ENCODE measurements around the gene DBNL. TPM values are rescaled to one million over a fixed set of nuclear protein-coding genes. Genes with fewer than 3 reads are reported as not detected.

Gene DBNL
- polyA plus RNA-seq, 3 donors: 58.4 to 77.5 (median 75.2) TPM

DNA sequence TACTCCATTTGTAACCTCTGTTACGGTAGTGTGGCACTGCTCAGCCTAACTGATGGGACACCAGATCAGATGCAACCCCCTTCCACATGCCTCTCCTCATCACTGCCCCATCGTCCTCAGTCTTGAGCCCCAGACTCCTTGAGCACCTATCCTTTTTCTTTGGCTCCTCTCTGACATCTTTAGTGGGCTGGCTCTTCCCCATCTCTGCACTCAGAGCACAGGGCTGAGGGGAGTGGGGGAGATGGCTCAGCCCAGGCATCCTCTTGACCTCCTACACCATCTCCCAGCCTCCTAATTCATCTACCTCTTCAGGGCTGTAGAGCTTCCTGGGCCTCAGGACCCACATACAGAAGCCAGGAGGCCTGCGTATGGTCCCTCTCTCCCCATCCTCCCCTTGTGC, 39.3 kb downstream of the DBNL start:
- no peak for DNase-seq (ENCODE audit: extremely low read depth in 1 of 11, low read depth in 9 of 11, low spot score in 4 of 11)

DNA sequence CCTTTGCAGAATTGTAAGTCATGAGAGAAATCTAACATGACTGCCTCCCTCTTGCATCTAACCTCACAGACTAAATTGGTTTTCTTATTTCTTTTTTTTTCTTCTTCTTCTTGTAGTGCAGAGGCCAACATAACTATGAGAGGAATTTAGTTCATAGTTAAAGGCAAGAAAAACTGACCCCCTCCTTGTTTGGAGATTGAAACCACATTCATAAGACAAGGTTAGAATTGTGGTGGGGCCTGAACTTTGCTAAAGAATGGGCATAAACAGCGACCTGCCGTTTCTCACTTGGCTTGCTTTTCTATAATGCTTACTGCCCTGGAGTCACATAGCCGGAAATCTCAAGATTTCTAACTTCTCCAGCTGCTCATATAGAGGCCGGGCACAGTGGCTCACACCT, 40.2 kb downstream of the DBNL start:
- DNase-seq (ENCODE audit: extremely low read depth in 1 of 11, low read depth in 9 of 11, low spot score in 4 of 11): no peak

DNA sequence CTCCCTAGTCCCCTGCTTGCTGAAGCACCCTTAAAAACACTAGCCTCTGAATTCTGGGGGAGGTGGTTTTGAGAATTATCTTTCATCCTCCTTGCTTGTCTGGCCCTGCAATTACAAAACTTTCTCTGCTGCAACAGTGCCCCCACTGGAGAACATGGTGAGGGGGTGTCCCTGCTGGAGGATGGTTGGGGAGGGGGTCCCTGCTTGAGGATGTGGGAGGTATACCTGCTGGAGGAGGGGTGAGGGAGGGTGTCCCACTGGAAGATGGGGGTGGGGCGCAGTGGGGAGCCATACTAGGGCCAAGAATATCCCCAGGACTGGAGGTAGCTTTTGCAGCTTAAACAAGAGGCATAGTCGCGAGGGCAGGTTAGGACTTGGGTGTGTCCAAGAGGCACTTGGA, 41.0 kb downstream of the DBNL start:
- DNase-seq (ENCODE audit: extremely low read depth in 1 of 11, low read depth in 9 of 11, low spot score in 4 of 11): no peak

DNA sequence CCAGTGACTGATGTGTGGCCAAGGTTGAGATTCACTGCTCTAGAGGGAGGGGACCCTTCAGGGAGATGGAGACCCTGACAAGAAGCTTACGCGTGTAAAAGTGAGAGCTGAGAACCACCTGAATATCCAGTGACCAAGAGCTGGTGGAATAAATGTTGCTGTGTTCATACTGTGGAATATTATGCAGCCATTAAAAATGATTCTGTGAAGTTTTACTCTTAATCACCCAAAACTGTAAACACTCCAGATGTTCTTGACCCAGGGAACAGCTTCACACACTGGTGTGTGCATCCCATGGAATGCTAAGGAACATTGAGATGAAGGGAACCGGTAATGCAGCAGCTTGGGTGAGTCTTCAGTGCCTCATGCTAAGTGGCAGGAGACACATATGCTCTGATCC, 42.1 kb downstream of the DBNL start:
- no peak for DNase-seq (ENCODE audit: extremely low read depth in 1 of 11, low read depth in 9 of 11, low spot score in 4 of 11)

DNA sequence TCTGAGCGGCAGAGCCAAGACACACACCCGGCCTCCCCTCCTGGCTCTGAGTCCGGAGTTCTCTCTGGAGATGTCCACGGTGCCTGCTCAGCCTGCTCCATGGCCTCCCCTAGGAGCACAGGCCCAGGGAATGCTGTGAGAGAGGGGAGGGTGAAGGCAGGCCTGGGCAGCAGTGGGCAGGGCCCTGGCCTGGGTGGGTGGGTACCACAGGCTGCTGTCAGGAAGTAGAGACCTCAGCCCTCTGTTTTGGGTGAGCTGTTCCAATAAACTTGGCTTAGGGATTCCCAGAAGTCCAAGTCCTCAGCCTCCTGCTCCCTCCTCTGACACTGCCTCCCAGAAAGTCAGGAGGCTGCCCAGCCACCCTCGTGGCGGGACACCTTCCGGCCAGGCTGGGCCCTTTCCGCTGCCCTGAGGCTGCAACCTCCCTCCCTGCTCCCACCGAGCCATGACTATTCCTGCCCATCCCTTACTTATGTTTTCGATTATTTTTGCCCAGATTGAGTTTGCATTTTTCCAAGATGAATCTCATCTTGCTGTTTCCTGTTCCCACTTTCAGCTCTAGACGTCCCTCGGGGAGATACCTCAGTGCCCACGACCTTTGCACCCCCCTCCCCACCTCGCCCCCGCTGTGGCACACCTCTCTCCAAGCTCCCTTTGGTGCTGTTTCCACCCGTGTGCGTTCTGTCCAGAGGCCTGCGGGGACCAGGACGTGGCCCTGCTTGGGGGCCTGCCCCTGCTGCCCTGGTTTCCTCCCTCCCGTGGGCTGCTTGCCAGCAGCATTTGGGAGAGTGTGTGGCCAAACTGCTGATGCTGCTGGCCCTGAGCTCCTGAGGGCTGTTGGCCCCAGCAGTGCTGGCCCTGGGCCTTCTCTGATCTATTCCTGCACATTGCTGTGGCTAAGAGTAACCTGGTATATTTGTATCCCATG, 43.7 kb downstream of the DBNL start:
- no peak for DNase-seq (ENCODE audit: extremely low read depth in 1 of 11, low read depth in 9 of 11, low spot score in 4 of 11)

DNA sequence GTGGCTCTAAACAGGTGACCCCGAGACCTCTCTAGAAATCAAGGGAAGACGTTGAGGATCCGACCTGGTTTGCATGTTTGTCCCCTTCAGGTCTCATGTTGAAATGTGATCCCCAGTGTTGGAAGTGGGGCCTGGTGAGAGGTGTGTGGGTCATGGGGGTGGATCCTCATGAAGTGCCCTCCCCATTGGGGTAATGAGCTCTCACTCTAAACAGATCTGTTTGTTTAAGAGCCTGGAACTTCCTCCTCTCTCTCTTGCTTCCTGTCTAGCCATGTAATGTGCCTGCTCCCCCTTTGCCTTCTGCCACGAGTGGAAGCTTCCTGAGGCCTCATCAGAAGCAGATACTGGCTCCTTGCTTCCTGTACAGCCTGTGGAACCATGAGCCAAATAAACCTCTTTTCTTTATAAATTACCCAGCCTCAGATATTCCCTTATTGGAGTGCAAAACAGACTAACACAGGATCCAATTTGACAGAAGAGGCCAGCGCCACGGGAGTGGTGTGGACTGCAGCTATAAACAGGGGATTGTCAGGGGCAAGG, 48.7 kb downstream of the DBNL start:
- DNase-seq (ENCODE audit: extremely low read depth in 1 of 11, low read depth in 9 of 11, low spot score in 4 of 11): no peak

DNA sequence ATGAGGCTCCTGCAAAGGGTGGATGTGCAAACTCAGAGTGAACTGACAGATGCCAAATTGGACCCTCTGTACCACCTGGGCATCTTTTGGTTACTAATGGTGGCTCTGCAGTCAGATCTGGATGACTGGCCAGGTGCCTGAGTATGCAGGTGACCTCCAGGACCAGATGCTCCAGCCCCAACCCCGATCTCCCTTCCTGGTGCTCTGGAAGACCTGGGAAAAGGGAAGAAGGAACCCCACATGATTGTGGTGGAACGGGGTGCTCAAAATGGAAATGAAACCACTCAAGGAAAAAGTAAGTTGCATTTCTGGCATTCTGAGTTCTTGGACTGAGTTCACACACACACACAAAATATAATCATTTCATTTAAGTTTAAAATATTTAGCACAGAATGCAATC, 49.9 kb downstream of the DBNL start:
- no peak for DNase-seq (ENCODE audit: extremely low read depth in 1 of 11, low read depth in 9 of 11, low spot score in 4 of 11)

DNA sequence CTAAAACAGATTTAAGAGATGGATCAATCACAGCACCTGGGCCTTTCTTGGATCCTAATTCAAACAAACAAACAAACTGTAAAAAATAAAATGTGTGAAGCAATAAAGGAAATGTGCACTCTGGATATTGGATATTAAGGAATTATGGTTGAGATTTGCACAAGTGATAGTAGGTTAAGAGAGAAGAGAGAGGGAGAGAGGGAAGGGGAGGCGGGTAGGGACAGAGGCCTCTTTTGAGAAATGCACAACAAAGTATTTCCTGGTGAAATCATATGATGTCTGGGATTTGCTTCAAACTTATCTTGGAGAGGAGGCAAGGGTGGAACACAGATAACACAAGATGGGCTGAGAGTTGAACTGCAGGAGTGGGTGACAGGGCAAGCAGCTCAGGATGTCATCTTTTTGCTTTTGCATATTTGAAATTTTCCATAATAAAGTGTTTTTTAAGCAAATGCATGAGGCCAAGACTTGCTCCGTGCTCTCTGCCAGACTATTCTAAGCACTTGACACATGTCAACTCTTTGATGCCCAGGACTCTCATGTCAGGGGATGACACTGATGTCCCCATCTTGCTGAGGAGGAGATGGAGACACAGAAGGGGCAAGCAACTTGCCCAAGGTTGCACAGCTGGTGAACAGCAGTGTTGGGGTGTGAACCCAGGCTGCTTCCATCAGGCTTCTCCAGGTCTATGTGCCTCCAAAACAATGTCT, 50.5 kb downstream of the DBNL start:
- DNase-seq (ENCODE audit: extremely low read depth in 1 of 11, low read depth in 9 of 11, low spot score in 4 of 11): no peak

DNA sequence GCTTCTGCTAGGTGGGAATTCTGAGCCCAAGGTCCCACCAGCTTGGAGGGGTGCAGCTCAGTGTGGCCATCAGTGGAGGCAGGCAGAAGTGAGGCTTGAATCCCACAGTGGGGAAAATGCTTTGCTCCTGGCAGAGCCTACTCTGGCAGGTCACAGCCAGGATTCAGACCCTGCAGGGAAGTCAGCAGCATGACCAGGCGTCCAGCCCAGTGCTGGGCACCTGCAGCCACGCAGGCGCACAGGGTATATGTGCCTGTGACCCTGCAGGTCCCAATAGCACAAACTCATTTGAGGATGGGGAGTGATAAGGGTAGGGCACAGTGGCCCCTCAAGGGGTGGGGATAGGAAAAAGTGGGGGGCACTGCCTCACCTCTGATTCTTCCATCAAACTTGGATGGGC, 51.3 kb downstream of the DBNL start:
- DNase-seq (ENCODE audit: extremely low read depth in 1 of 11, low read depth in 9 of 11, low spot score in 4 of 11): no peak

DNA sequence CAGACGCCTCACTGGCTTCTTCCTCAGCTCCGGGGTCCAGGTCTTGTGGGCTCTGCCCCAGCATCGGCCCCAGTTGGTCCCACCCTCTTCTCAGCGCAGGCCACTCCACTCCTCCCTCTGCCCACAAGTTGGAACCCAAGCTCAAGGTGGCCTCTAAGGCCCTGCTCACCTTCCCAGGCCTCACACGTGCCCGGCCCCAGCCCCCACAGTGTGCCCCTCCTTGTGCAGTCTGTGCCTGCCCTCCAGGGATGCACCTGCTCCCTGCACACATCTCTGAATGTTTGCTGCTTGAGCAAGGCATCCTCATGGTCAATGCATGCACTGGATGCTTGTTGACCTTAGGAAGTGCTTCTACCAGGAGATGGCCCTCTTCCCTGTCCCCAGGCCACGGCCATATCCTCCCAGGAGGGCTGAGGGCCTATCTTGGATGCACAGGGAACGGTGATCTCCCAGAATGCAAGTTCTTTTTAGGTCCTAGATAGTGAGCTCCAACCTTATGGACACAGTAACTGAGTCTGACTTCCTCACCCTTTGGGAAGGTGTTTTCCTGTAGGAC, 51.9 kb downstream of the DBNL start:
- DNase-seq (ENCODE audit: extremely low read depth in 1 of 11, low read depth in 9 of 11, low spot score in 4 of 11): no peak

DNA sequence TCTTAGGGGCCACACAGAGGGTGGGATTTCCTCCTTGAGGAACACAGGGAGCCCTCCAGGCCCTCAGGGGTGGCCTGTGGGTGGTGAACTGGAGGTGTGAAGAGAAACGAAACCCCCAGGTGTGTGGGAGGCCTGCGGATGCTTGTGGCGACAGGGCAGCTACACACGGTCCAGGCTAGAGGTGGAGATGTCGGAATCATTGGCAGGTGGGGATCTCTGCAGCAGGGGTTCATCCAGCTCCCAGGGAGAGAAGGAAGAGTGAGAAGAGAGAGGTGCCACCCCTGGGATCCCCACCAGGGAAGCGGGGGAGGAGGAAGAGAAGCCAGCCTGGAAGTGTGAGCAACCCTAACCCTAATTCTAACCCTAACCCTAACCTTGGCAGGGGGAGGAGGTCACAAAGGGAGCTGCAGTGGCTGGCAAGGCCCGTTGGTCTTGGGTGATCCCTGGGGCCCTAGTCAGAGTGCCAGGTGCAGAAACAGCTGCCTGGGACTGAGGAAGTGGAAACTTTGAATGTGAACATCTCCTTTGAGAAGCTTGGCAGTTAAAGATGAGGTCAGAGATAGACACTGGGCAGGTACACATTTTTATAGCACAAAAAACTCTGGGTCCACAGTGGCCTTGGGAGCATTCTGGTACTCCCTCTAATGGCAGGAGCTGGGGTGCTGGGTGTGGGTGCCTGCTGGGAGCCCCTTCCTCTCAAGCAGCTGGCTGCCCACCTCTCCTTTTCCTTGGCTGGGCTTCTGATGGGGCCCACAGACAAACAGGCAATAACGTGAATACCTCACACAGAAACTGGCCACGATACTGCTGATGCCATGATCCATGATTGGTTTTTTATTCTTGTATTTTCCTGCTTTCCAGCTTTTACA, 52.8 kb downstream of the DBNL start:
- DNase-seq (ENCODE audit: extremely low read depth in 1 of 11, low read depth in 9 of 11, low spot score in 4 of 11): no peak

DNA sequence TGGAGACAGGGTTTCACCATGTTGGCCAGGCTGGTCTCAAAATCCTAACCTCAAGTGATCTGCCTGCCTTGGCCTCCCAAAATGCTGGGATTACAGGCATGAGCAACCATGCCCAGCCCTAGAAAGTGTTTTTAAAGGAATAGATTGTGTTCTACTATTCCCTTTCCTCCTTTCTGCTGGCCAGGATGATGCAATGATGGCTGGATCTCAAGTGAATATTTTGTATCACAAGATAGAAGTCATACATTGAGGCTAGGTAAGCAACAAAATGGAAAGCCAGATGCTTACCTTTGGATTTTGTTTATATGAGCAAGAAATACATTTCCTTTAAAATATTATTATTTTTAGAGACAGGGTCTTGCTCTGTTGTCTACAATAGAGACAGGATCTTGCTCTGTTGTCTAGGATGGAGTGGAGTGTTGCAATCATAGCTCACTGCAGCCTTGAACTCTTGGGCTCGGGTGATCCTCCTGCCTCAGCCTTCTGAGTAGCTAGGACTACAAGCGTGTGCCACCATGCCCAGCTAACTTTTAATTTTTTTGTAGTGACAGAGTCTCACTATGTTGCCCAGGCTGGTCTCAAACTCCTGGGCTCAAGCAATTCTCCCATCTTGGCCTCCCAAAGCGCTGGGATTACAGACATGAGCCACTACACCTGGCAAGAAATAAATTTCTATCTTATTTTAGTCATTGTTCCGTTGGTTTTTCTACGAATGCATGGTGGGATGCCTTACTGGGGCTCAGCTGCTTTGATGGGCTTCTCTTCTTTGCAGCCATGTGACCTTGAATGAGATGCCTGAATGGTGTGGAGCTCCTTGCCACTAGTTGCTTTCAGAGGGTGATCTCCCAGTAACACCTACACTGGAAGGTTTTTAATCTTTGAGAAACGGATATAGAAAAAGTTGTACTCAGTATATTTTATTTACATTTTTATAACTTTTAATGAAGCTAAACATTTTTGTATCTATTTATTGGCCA, 53.9 kb downstream of the DBNL start:
- DNase-seq (ENCODE audit: extremely low read depth in 1 of 11, low read depth in 9 of 11, low spot score in 4 of 11): no peak

DNA sequence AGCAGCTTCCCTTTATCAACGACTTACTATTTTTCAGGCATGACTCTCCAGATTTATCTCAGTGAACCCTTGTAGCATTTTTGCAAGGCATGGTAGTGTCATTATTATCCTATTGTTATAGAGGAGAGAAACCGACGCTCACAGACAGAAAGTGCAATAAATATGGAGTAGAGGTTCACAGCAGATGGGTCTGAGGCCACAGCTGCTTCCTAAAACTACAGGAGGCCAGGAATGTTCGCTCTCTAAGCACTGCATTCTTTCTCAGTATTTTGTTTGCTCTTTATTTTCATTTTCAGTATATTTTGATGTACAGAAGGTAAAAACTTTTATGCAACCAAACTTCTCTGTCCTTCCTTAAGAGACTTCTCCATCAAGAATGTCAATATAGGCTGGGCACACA, 55.2 kb downstream of the DBNL start:
- no peak for DNase-seq (ENCODE audit: extremely low read depth in 1 of 11, low read depth in 9 of 11, low spot score in 4 of 11)

DNA sequence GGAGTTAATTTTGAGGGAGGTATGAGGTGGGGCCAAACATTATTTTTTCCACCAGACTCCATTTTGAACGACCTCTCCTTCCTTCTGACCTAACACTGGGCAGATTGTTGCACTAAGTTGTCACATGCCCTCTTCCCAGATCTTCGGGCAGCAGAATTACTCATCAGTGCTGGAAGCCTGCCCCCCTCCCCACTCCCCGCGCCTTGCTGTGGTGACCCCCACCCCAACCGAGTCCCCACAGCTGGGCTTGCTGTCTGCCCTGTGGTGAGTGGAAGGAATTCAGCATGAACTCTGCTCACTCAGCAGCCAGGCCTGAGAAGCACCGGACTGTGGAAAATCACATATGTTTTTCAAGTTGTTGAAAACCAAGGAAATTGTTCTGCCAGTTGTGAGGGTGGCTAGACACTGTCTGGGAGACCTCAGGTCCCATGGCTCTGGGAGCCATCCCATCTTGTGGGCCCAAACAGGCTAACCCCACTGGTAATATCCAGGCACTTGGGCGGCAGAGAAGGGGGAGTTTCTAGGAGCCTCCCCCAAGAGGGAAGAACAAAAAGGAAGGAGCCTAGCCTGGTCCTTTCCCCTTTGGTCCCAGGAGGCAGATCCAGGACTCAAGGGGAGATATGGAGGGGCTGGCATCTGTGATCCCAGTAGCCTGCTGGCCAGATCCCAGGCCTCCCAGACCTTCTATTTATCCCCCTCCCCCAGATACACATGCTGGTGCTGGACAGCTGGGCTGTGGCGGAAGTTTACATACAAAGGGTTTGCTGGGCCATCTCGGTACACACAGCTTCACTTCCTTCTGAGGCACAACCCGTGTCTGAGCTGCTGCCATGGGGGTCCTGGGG, 56.2 kb downstream of the DBNL start:
- DNase-seq (ENCODE audit: extremely low read depth in 1 of 11, low read depth in 9 of 11, low spot score in 4 of 11): no peak

DNA sequence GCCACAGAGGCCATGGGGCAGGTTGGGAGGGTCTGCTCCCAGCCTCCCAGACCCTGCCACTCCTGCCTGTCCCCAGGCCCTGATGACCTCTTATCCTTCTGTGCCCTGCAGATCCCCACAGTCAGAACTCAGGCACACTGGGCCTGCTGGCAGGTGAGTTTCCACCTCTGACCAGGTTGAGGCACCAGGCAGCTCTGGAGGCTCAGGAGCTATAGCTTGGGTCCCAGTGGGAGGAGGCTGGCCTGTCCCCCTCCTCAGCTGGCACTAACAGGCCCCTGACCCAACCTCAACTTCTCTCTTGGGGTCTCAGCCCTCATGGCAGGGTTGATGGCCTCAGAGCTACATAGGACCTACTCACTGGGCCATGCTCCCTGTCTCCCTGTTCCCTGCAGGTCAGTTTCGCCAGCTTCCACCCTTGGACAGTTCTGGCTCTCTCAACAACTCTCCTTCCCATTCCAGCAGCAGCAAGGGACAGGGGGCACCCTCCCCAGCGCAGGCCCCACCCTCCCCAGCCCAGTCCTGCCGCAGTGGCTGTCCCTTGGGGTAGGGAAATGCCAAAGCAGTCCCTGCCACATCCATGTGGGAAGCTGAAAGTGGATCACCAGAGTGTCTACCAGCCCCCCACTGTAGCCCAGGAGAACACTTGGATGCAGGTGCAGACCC, 56.9 kb downstream of the DBNL start:
- no peak for DNase-seq (ENCODE audit: extremely low read depth in 1 of 11, low read depth in 9 of 11, low spot score in 4 of 11)

DNA sequence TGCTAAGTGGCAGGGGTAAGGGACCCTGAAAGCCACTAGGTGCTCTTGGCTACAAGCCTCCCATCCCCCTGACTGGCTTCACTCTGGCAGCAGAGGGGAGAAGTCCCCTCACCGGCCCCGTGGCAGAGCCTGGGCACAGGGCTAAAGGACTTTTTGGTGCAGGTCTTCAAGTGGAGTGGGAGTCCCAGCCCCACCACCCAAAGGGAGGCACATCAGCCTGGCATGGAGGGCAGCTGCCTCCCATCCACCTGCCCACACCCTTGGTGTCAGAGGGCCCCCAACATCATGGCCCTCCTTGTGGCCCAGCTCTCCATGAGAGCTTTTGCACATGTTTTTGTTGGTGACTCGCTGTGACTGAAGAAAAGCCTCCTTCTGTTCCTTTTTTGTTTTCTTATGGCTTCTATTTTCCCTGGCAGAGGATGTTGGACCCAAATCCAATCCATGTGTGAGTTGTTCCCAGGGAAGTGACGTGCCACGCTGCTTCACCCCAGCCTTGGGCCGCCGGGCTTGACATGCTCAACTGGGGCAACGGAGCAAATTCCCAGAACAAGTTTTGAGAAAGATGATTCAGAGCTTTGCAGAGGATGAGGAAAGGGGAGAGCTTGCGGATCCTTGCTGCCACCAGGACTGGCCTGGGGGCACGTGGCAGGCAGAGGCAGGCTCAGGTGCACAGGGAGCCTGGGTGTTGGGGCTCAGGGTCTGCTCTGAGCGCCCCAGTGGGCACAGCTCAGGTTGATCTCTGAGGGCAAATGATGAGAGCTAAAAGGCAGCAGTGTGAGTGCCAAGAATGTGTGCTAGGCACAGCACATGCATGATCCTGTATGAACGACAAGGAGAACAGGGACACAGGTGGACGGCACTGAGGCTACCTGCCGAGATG, 57.7 kb downstream of the DBNL start:
- no peak for DNase-seq (ENCODE audit: extremely low read depth in 1 of 11, low read depth in 9 of 11, low spot score in 4 of 11)
